ENCODE measurements around the gene MAP3K13.
"Not testable (repeated sequence)": the region's sequence is repeated elsewhere in the genome, so short reads cannot be mapped to it uniquely, and the experiment has no call there.

MAP3K13 gene

DNA sequence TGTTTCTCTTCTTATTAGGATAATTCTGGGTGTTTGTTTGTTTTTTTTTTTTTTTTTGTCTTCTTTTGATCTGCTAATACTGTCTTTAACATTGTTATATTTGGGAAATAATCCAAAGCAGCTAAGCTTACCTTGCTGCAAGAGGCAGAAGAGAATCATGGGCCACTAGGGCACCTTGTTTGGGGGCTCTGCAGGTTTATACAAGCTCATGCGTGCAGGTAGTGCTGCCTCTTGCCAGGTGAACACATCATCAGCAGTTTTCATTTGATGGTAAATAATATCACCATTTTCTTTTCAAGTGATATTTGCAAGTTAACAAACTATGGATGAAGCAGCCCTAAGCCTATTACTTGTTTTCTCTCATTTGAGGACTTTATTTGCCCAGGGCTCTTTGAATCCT, 37.9 kb downstream of the MAP3K13 start:
- DNase-seq, result no peak

DNA sequence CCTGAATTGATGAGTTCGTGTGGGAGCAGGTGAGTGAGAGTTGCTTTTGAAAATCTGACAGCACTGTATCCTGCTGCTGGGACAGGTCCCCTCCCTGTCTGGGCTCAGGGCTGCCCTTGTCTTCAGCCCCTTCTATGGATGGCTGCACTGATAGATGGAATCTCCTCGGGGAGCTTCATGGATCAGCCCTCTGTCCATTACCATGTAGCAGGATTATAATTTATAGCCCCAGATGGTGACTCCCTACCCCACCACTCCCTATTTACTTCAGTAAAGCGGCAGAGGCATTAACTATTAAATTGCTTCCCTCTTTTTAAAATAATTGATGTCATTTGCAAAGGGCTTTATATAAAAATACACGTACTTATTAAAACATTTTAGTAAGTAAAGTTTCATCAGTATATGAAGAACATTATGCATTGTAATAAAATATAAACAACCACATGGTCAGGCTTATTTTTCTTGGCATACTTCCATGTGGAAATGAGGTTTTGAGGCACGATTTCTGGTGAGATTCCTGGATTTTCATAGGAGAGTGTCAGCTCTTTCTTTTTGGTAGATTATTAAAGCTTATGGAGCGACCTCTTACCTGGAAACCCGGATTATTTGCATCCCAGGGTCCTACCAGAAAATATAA, 38.5 kb downstream of the MAP3K13 start:
- DNase-seq, result peak; percentile 5 to 29

GRCh38 chr3:185402561-185402960, 39.6 kb downstream of the MAP3K13 start:
- DNase-seq, result peak; percentile 11 to 28

GRCh38 chr3:185403002-185403401, 40.1 kb downstream of the MAP3K13 start:
- no peak for DNase-seq

DNA sequence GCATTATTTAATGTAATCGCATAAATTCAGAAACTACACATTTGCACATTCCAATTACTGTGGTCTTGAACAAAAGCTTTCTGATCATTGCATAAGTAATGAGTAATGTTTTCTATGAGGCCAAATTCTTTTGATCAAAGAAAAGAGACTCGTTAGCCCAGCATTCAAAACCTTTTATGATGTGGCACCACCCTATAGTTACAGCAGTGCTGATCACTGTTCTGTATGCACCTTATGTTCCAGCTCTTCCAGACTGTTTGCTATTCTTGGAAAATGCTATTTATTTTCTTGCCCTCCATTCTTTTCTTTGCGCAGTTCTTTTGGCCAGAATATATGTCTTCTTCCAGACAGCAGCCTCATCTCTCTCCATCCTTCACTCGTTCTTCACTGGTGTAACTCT, 42.3 kb downstream of the MAP3K13 start:
- DNase-seq, result no peak

DNA sequence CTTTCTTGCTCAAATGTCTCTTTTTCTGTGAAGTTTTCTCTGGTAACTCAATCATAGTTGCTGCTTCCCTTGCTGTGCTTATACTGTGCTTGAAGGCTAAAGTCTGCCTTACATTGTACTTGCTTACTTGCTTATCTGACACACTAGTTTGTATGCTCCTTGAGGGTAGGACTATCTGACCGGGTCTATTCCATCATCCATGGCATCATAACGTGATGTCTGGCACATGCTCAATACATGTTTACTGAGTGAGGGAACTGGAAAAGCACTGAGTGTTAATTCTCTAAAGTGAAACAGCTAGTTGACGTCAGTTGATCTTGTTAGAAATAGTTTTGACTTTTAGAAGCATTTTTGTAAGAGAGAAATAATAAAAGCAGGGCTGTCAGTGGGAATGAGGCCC, 42.7 kb downstream of the MAP3K13 start:
- no peak for DNase-seq

DNA sequence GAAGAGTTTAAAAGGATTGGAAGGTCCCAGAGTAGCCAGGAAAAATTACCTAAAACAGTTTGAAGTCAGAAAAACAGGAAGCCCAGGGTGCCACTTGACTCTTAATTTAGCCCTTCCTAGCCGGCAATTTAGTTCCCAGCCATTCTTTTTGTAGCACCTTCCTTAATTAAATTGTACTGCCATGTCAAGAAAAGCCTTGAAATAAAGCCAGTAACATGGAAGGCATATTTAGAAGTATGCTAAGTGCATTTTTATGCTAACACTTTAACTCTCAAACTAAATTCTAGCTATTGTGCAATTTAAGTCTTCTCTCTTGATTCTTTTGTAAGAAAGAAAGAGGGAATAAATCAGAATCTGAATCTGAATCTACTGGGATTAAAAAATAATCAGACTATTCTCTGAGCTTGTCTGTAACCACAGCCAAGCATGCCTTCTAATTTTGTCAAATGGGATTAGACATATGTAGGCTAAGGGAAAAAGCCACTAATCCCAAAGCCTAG, 43.2 kb downstream of the MAP3K13 start:
- no peak for DNase-seq

DNA sequence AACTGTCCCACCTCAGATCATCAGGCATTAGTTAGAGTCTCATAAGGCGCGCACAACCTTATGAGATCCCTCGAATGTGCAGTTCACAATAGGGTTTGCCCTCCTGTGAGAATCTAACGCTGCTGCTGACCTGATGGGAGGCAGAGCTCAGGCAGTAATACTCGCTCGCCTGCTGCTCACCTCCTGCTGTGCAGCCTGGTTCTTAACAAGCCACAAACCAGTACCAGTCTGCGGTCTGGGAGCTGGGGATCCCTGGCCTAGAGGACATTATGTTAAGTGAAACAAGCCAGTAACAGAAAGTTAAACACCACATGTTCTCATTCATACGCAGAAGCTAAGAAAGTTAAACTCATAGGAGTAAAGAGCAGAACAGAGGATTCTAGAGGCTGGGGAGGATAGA, 47.0 kb downstream of the MAP3K13 start:
- DNase-seq, result no peak

- DNase-seq, result no peak
These were observed 48.2 kb downstream of the MAP3K13 start for GRCh38 chr3:185411133-185411532.

- DNase-seq, result no peak
These were observed 53.6 kb downstream of the MAP3K13 start for GRCh38 chr3:185416513-185416912.

DNA sequence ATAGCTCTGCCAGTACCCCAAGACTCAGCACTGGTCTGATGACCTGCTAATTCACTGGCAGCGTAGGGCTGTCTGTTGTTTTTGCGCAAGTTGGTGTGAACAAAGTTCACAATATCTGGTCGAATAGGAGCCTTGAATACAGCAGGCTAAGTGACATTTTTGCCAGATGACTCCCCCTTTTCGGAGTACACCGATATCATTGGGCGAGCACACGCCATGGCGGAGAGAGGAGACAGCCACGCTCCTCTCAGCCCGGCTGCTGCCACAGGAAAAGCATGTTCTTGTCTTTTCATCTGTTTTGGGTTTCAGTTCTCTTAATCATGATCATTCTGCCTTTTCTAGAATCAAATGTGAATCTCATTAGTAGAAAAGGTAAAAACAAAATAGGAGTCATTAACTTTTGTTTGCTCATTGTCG, 55.6 kb downstream of the MAP3K13 start:
- DNase-seq, result not testable (repeated sequence)

DNA sequence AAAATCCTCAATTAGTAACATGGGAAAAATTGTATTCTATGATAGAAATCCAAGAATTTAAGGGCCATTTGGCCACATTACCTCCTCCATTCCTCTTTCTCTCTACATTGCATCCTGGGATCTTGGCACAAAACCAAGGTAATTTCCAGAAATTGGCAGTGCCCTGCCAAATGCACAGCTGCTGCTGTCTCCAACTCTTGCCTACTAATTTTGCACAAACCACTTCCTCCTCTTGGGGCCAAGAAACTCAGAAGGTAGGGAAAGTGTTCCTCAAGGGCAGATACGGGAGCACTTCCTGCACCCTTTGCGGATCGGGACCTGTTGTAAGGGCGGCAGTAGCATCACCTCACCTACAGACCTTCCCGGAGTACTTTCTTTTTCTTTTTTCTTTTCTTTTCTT, 57.8 kb downstream of the MAP3K13 start:
- DNase-seq, result no peak

DNA sequence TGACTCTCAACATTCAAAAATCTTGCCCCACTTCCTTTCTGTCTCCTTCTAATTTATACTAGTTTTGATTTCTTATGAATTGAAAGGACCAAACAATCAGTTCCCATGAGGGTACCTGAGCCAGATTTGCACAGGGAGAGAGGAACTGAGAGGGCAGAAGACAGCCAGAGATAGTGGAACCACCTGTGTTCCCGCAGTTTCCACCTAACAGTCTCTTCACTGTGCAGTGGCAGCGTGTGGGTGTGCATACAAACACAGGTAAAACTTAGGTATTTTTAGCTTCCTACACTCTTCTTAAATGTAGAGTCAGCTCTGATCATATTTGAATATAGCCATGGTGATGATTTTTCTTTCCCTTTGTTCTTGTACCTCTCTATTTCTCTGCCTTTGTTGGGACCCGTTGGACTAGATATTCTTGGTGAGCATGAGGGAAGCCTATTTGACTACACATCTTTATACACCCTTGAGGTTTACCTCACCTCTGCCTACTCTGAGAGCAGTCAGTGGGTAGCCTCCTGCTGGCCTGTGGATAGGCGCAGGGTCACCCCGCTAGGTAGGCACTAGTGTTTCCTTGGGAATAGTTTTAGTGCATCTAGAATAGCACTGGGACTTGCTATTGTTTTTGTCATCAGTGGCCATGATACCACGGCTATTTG, 58.8 kb downstream of the MAP3K13 start:
- no peak for DNase-seq

- DNase-seq, result no peak
These were observed 59.7 kb downstream of the MAP3K13 start for GRCh38 chr3:185422677-185423076.

- DNase-seq, result no peak
These were observed 60.2 kb downstream of the MAP3K13 start for GRCh38 chr3:185423178-185423577.

DNA sequence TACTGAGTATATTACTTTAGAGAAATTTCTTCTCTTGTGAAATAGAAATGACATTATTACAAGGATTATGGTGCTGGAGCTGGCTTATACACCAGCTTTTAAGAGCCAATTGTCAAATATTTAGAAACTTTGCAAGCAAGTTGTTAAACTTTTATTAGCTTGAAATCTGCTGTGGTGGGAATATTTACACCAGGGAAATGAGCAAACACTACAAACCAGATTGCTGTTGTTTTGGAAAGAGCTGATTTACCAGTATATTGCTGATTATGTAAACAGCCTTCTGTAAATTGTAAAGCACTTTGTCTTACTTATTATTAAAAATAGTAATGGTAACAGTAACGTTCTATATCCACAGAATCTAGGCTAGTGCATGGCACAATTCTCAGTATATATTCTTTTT, 61.5 kb downstream of the MAP3K13 start:
- no peak for DNase-seq

DNA sequence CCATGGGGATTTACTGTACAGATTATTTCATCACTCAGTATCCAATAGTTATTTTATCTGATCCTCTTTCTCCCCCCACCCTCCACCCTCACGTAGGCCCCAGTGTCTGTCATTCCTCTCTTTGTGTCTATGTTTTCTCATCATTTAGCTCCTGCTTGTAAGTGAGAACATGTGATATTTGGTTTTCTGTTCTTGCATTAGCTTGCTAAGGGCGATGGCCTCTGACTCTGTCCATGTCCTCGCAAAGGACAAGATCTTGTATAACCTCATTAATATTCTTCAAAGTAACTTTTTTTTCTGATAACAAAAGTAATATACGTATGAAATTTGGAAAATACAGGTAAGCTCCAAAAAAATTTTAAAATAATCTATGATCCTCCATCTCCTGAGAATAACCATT, 67.4 kb downstream of the MAP3K13 start:
- DNase-seq, result no peak

- no peak for DNase-seq
These were observed 77.0 kb downstream of the MAP3K13 start for GRCh38 chr3:185439745-185440466.

- no peak for DNase-seq
These were observed 79.1 kb downstream of the MAP3K13 start for GRCh38 chr3:185442031-185442430.

DNA sequence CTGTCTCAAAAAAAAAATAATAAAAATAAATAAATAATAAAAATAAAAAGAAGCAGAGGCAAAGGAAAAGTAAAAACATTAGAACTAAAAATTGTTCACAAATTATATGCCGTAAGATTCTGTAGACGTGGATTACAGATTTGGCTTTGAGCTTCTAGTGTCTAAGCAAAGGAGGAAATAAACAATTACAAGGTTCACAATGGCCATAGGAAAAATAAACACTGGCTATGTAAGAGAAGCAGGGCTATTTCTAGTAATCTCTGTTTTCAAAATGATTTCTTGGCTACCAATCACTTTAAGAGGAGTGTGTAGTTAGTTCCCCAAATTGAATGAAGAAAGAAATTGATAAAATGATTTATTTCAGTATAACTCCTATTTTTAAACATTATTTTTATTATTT, 81.4 kb downstream of the MAP3K13 start:
- no peak for DNase-seq

DNA sequence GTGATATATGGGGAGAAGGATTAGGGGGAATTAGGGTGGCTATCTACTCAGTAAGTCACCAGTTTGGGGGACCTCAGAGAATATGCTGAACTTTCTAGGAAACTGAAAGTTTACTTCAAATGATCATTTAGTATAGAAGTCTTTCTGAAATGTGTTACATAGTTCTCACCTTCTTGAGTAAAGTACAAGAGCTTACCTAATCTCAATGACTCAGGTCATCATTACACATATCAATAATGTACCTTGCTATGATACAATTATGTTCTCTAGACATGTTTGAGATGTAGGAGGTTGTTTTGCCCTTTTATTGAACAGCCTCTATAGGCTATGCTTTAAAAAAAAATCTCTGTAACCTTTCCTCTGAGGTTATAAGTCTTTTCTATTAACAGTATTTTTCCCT, 85.2 kb downstream of the MAP3K13 start:
- no peak for DNase-seq

- not testable (repeated sequence) for DNase-seq
These were observed 88.5 kb downstream of the MAP3K13 start for GRCh38 chr3:185451432-185451831.

DNA sequence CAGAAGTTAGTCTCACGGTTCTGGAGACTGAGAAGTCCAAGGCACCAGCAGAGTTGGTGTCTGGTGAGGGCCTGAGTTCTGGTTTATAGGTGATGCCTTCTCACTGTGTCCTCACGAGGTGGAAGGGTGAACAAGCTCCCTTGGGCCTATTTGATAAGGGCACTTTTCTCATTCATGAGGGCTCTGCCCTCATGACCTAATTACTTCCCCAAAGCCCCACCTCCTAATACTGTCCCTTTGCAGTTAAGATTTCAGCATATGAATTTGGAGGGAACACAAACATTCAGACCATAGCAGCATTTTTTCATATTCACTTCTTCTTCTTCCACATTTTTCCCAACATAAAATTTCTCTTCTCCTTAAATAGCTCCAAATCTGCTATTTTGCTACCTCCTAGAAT, 94.4 kb downstream of the MAP3K13 start:
- DNase-seq, result no peak

- DNase-seq, result no peak
These were observed 97.4 kb downstream of the MAP3K13 start for GRCh38 chr3:185460309-185460708.
